GM21390 (cell line): ENCODE measurements around the gene SSTR5.

Source experiments
- ATAC-seq: cut with Tn5 transposase; IDR thresholded peaks from one replicate; pipeline ENCODE4 v1.9.1; 2021; ENCODE audit not compliant: unreplicated experiment

The SSTR5 gene

GRCh38 chr16:1102921-1103635 is 30.5 kb downstream of the SSTR5 start:
- ATAC-seq = no peak

GRCh38 chr16:1103636-1103980 is 31.1 kb downstream of the SSTR5 start:
- no peak for ATAC-seq

GRCh38 chr16:1105888-1106620 is 33.5 kb downstream of the SSTR5 start:
- ATAC-seq = no peak

GRCh38 chr16:1106659-1107058 is 34.1 kb downstream of the SSTR5 start:
- no peak for ATAC-seq

GRCh38 chr16:1107141-1107540 is 34.6 kb downstream of the SSTR5 start:
- no peak for ATAC-seq

GRCh38 chr16:1107731-1108130 is 35.2 kb downstream of the SSTR5 start:
- ATAC-seq = no peak

- no peak for ATAC-seq
Observed at GRCh38 chr16:1108299-1109252, 36.0 kb downstream of the SSTR5 start.

GRCh38 chr16:1109648-1110047 is 37.1 kb downstream of the SSTR5 start:
- ATAC-seq = no peak

- no peak for ATAC-seq
Observed at GRCh38 chr16:1112506-1113184, 40.1 kb downstream of the SSTR5 start.

- ATAC-seq = no peak
Observed at GRCh38 chr16:1113489-1113888, 40.9 kb downstream of the SSTR5 start.

GRCh38 chr16:1113889-1114526 is 41.5 kb downstream of the SSTR5 start:
- no peak for ATAC-seq

- ATAC-seq = no peak
Observed at GRCh38 chr16:1116693-1117077, 44.1 kb downstream of the SSTR5 start.

- ATAC-seq = no peak
Observed at GRCh38 chr16:1117176-1117900, 44.8 kb downstream of the SSTR5 start.

GRCh38 chr16:1117926-1118325 is 45.4 kb downstream of the SSTR5 start:
- no peak for ATAC-seq

GRCh38 chr16:1119129-1119528 is 46.6 kb downstream of the SSTR5 start:
- no peak for ATAC-seq

- no peak for ATAC-seq
Observed at GRCh38 chr16:1119766-1120576, 47.4 kb downstream of the SSTR5 start.

- ATAC-seq = no peak
Observed at GRCh38 chr16:1120577-1120941, 48.0 kb downstream of the SSTR5 start.

GRCh38 chr16:1121009-1121408 is 48.5 kb downstream of the SSTR5 start:
- ATAC-seq = no peak
